ENCODE results near the gene KRI1.
A peak's percentile ranks its signal among the peaks of the same experiment; 100 is the strongest.

Gene KRI1

GRCh38 chr19:10505583-10506229 lies 60.1 kb downstream of the KRI1 start:
- peak; percentile 73 for DNase-seq (ENCODE audit: low spot score)
- peak; percentile 72 for TF ChIP-seq CTCF (IDR thresholded peaks at IDR 0.05; ENCODE audit: borderline replicate concordance, control extremely low read depth, extremely low read depth, insufficient read depth, missing control alignments)
- in situ Hi-C loops (cut with MboI; ENCODE audit: low sequenced_read_pairs, unreplicated experiment) = no loop called here
